ENCODE results near the gene ATPAF2. TPM values are rescaled to one million over a fixed set of nuclear protein-coding genes. Genes with fewer than 3 reads are reported as not detected.
"Not testable (repeated sequence)": the region's sequence is repeated elsewhere in the genome, so short reads cannot be mapped to it uniquely, and the experiment has no call there.

Gene ATPAF2
- total RNA-seq, 1 experiment from 2014 or later, result 26.6 TPM

- in situ Hi-C loops (cut with HindIII; ENCODE audit: low pct_unique_long_range_greater_than_20kb, low sequenced_read_pairs), result no loop called here
- DNase-seq (ENCODE audit: low read depth, low spot score), result no peak
Observed at GRCh38 chr17:17999364-18000029, 39.5 kb downstream of the ATPAF2 start.

GRCh38 chr17:17998934-17999333 lies 40.0 kb downstream of the ATPAF2 start:
- no peak for DNase-seq (ENCODE audit: low read depth, low spot score)
- in situ Hi-C loops (cut with HindIII; ENCODE audit: low pct_unique_long_range_greater_than_20kb, low sequenced_read_pairs), result no loop called here

GRCh38 chr17:17995887-17996286 lies 43.1 kb downstream of the ATPAF2 start:
- DNase-seq (ENCODE audit: low read depth, low spot score); in situ Hi-C loops (cut with HindIII; ENCODE audit: low pct_unique_long_range_greater_than_20kb, low sequenced_read_pairs): not testable (repeated sequence)

GRCh38 chr17:17994271-17995069 lies 44.5 kb downstream of the ATPAF2 start:
- in situ Hi-C loops (cut with HindIII; ENCODE audit: low pct_unique_long_range_greater_than_20kb, low sequenced_read_pairs), result no loop called here
- peak; percentile 72 for DNase-seq (ENCODE audit: low read depth, low spot score)

GRCh38 chr17:17993852-17994251 lies 45.1 kb downstream of the ATPAF2 start:
- in situ Hi-C loops (cut with HindIII; ENCODE audit: low pct_unique_long_range_greater_than_20kb, low sequenced_read_pairs), result no loop called here
- no peak for DNase-seq (ENCODE audit: low read depth, low spot score)

GRCh38 chr17:17993366-17993765 lies 45.6 kb downstream of the ATPAF2 start:
- no peak for DNase-seq (ENCODE audit: low read depth, low spot score)
- in situ Hi-C loops (cut with HindIII; ENCODE audit: low pct_unique_long_range_greater_than_20kb, low sequenced_read_pairs), result no loop called here

GRCh38 chr17:17990282-17990681 lies 48.7 kb downstream of the ATPAF2 start:
- peak; percentile 49 for DNase-seq (ENCODE audit: low read depth, low spot score)
- in situ Hi-C loops (cut with HindIII; ENCODE audit: low pct_unique_long_range_greater_than_20kb, low sequenced_read_pairs), result no loop called here

GRCh38 chr17:17989618-17990017 lies 49.4 kb downstream of the ATPAF2 start:
- in situ Hi-C loops (cut with HindIII; ENCODE audit: low pct_unique_long_range_greater_than_20kb, low sequenced_read_pairs), result no loop called here
- DNase-seq (ENCODE audit: low read depth, low spot score), result no peak

GRCh38 chr17:17989081-17989480 lies 49.9 kb downstream of the ATPAF2 start:
- in situ Hi-C loops (cut with HindIII; ENCODE audit: low pct_unique_long_range_greater_than_20kb, low sequenced_read_pairs), result no loop called here
- DNase-seq (ENCODE audit: low read depth, low spot score), result no peak

GRCh38 chr17:17988427-17988945 lies 50.5 kb downstream of the ATPAF2 start:
- in situ Hi-C loops (cut with HindIII; ENCODE audit: low pct_unique_long_range_greater_than_20kb, low sequenced_read_pairs), result no loop called here

GRCh38 chr17:17987901-17988300 lies 51.1 kb downstream of the ATPAF2 start:
- DNase-seq (ENCODE audit: low read depth, low spot score), result no peak
- in situ Hi-C loops (cut with HindIII; ENCODE audit: low pct_unique_long_range_greater_than_20kb, low sequenced_read_pairs), result no loop called here

More at GRCh38 chr17:17988427-17988945, 50.5 kb downstream of the ATPAF2 start:
- DNase-seq (ENCODE audit: low read depth, low spot score), result no peak

- in situ Hi-C loops (cut with HindIII; ENCODE audit: low pct_unique_long_range_greater_than_20kb, low sequenced_read_pairs), result no loop called here
- DNase-seq (ENCODE audit: low read depth, low spot score), result no peak
Observed at GRCh38 chr17:17987187-17987896, 51.6 kb downstream of the ATPAF2 start.

- in situ Hi-C loops (cut with HindIII; ENCODE audit: low pct_unique_long_range_greater_than_20kb, low sequenced_read_pairs), result no loop called here
Observed at GRCh38 chr17:17985555-17985954, 53.4 kb downstream of the ATPAF2 start.

GRCh38 chr17:17985153-17985552 lies 53.8 kb downstream of the ATPAF2 start:
- in situ Hi-C loops (cut with HindIII; ENCODE audit: low pct_unique_long_range_greater_than_20kb, low sequenced_read_pairs), result no loop called here
- DNase-seq (ENCODE audit: low read depth, low spot score), result no peak

More at GRCh38 chr17:17985555-17985954, 53.4 kb downstream of the ATPAF2 start:
- peak; percentile 47 for DNase-seq (ENCODE audit: low read depth, low spot score)

GRCh38 chr17:17983776-17984175 lies 55.2 kb downstream of the ATPAF2 start:
- in situ Hi-C loops (cut with HindIII; ENCODE audit: low pct_unique_long_range_greater_than_20kb, low sequenced_read_pairs), result no loop called here
- DNase-seq (ENCODE audit: low read depth, low spot score), result no peak

- DNase-seq (ENCODE audit: low read depth, low spot score), result no peak
- in situ Hi-C loops (cut with HindIII; ENCODE audit: low pct_unique_long_range_greater_than_20kb, low sequenced_read_pairs), result no loop called here
Observed at GRCh38 chr17:17983376-17983775, 55.6 kb downstream of the ATPAF2 start.

- in situ Hi-C loops (cut with HindIII; ENCODE audit: low pct_unique_long_range_greater_than_20kb, low sequenced_read_pairs), result no loop called here
- DNase-seq (ENCODE audit: low read depth, low spot score), result no peak
Observed at GRCh38 chr17:17982801-17983200, 56.2 kb downstream of the ATPAF2 start.

- in situ Hi-C loops (cut with HindIII; ENCODE audit: low pct_unique_long_range_greater_than_20kb, low sequenced_read_pairs), result no loop called here
Observed at GRCh38 chr17:17981330-17981729, 57.6 kb downstream of the ATPAF2 start.

More at GRCh38 chr17:17981330-17981729, 57.6 kb downstream of the ATPAF2 start:
- DNase-seq (ENCODE audit: low read depth, low spot score), result no peak

Measured in SK-MEL-5 (cell line).